ENCODE results near the gene RTN1.

The RTN1 gene

GRCh38 chr14:59870277-59871165 is at the start of gene RTN1:
Gene RTN1, minus strand, starts transcription at chr14:59870776. Its CDS starts 146 bp downstream, at chr14:59870630.
- Mint-ChIP-seq H3K4me3 (peak within 1 kb of the TSS; percentile 85), H3K27me3 (ENCODE audit: low read depth) (peaks cover 60% of the 10 kb centered on the region), H3K27ac (no peak within 1 kb of the TSS), H3K4me1 (ENCODE audit: low read depth) (peaks cover 5% of the 10 kb centered on the region), H3K9me3 (no peaks in the 10 kb centered on the region), H3K36me3 (ENCODE audit: low read depth) (no peaks in the 10 kb centered on the region)
- DNase-seq (ENCODE audit: low spot score), result peak; percentile 10

- Mint-ChIP-seq H3K4me3 (peak overlapping the region; percentile 28), H3K36me3 (ENCODE audit: low read depth) (no peaks in the 10 kb centered on the region), H3K9me3 (no peaks in the 10 kb centered on the region), H3K4me1 (ENCODE audit: low read depth) (peaks cover 4% of the 10 kb centered on the region), H3K27me3 (ENCODE audit: low read depth) (peaks cover 43% of the 10 kb centered on the region), H3K27ac (no peak overlapping the region)
- DNase-seq (ENCODE audit: low spot score), result no peak
Observed at GRCh38 chr14:59920378-59920683, 49.8 kb upstream of the RTN1 start.

- Mint-ChIP-seq H3K4me1 (ENCODE audit: low read depth) (peaks cover 4% of the 10 kb centered on the region), H3K27me3 (ENCODE audit: low read depth) (peaks cover 43% of the 10 kb centered on the region), H3K4me3 (peak within 1 kb of the TSS; percentile 41), H3K36me3 (ENCODE audit: low read depth) (no peaks in the 10 kb centered on the region), H3K27ac (no peak within 1 kb of the TSS), H3K9me3 (no peaks in the 10 kb centered on the region)
- no peak for DNase-seq (ENCODE audit: low spot score)
Observed at GRCh38 chr14:59919570-59920377, 49.2 kb upstream of the RTN1 start, which contains the start of gene LRRC9. Gene LRRC9, plus strand, starts transcription at chr14:59920144.

- Mint-ChIP-seq H3K27ac (no peak overlapping the region), H3K27me3 (ENCODE audit: low read depth) (peaks cover 43% of the 10 kb centered on the region), H3K4me1 (ENCODE audit: low read depth) (peaks cover 4% of the 10 kb centered on the region), H3K4me3 (peak overlapping the region; percentile 41), H3K36me3 (ENCODE audit: low read depth) (no peaks in the 10 kb centered on the region), H3K9me3 (no peaks in the 10 kb centered on the region)
- DNase-seq (ENCODE audit: low spot score), result no peak
Observed at GRCh38 chr14:59918824-59919569, 48.4 kb upstream of the RTN1 start.

- Mint-ChIP-seq H3K4me3 (no peak overlapping the region), H3K9me3 (no peaks in the 10 kb centered on the region), H3K27me3 (ENCODE audit: low read depth) (peaks cover 12% of the 10 kb centered on the region), H3K36me3 (ENCODE audit: low read depth) (no peaks in the 10 kb centered on the region), H3K27ac (no peak overlapping the region), H3K4me1 (ENCODE audit: low read depth) (no peaks in the 10 kb centered on the region)
- no peak for DNase-seq (ENCODE audit: low spot score)
Observed at GRCh38 chr14:59913187-59913586, 42.6 kb upstream of the RTN1 start.

- Mint-ChIP-seq H3K9me3 (no peaks in the 10 kb centered on the region), H3K27me3 (ENCODE audit: low read depth) (peaks cover 8% of the 10 kb centered on the region), H3K27ac (no peak overlapping the region), H3K4me1 (ENCODE audit: low read depth) (no peaks in the 10 kb centered on the region), H3K36me3 (ENCODE audit: low read depth) (no peaks in the 10 kb centered on the region), H3K4me3 (no peak overlapping the region)
- DNase-seq (ENCODE audit: low spot score), result no peak
Observed at GRCh38 chr14:59912443-59912842, 41.9 kb upstream of the RTN1 start.

GRCh38 chr14:59905188-59905587 is 34.6 kb upstream of the RTN1 start:
- H3K4me1 Mint-ChIP-seq (ENCODE audit: low read depth), result no peaks in the 10 kb centered on the region
- no peak overlapping the region for H3K4me3 Mint-ChIP-seq
- H3K27me3 Mint-ChIP-seq (ENCODE audit: low read depth), result no peaks in the 10 kb centered on the region
- no peak overlapping the region for H3K27ac Mint-ChIP-seq
- DNase-seq (ENCODE audit: low spot score), result no peak
- H3K9me3 Mint-ChIP-seq, result no peaks in the 10 kb centered on the region
- H3K36me3 Mint-ChIP-seq (ENCODE audit: low read depth), result no peaks in the 10 kb centered on the region

GRCh38 chr14:59904184-59904583 is 33.6 kb upstream of the RTN1 start:
- no peak for DNase-seq (ENCODE audit: low spot score)
- H3K36me3 Mint-ChIP-seq (ENCODE audit: low read depth), result no peaks in the 10 kb centered on the region
- H3K9me3 Mint-ChIP-seq, result no peaks in the 10 kb centered on the region
- no peaks in the 10 kb centered on the region for H3K4me1 Mint-ChIP-seq (ENCODE audit: low read depth)
- H3K4me3 Mint-ChIP-seq, result no peak overlapping the region
- H3K27me3 Mint-ChIP-seq (ENCODE audit: low read depth), result peaks cover 4% of the 10 kb centered on the region
- H3K27ac Mint-ChIP-seq, result no peak overlapping the region

GRCh38 chr14:59900556-59900955 is 30.0 kb upstream of the RTN1 start:
- peaks cover 10% of the 10 kb centered on the region for H3K27me3 Mint-ChIP-seq (ENCODE audit: low read depth)
- no peaks in the 10 kb centered on the region for H3K9me3 Mint-ChIP-seq

GRCh38 chr14:59897757-59898383 is 27.3 kb upstream of the RTN1 start:
- H3K4me3 Mint-ChIP-seq, result no peak overlapping the region
- H3K27ac Mint-ChIP-seq, result no peak overlapping the region
- DNase-seq (ENCODE audit: low spot score), result no peak
- H3K27me3 Mint-ChIP-seq (ENCODE audit: low read depth), result peaks cover 10% of the 10 kb centered on the region
- H3K36me3 Mint-ChIP-seq (ENCODE audit: low read depth), result no peaks in the 10 kb centered on the region
- H3K9me3 Mint-ChIP-seq, result no peaks in the 10 kb centered on the region
- H3K4me1 Mint-ChIP-seq (ENCODE audit: low read depth), result no peaks in the 10 kb centered on the region

More at GRCh38 chr14:59900556-59900955, 30.0 kb upstream of the RTN1 start:
- no peaks in the 10 kb centered on the region for H3K4me1 Mint-ChIP-seq (ENCODE audit: low read depth)
- no peak overlapping the region for H3K27ac Mint-ChIP-seq
- H3K4me3 Mint-ChIP-seq, result no peak overlapping the region
- no peaks in the 10 kb centered on the region for H3K36me3 Mint-ChIP-seq (ENCODE audit: low read depth)
- no peak for DNase-seq (ENCODE audit: low spot score)

GRCh38 chr14:59895721-59896120 is 25.1 kb upstream of the RTN1 start:
- Mint-ChIP-seq H3K4me1 (ENCODE audit: low read depth) (no peaks in the 10 kb centered on the region), H3K36me3 (ENCODE audit: low read depth) (no peaks in the 10 kb centered on the region), H3K27me3 (ENCODE audit: low read depth) (peaks cover 10% of the 10 kb centered on the region), H3K4me3 (no peak overlapping the region), H3K27ac (no peak overlapping the region), H3K9me3 (no peaks in the 10 kb centered on the region)
- no peak for DNase-seq (ENCODE audit: low spot score)

GRCh38 chr14:59890676-59891075 is 20.1 kb upstream of the RTN1 start:
- no peaks in the 10 kb centered on the region for H3K36me3 Mint-ChIP-seq (ENCODE audit: low read depth)
- no peak overlapping the region for H3K4me3 Mint-ChIP-seq
- DNase-seq (ENCODE audit: low spot score), result no peak
- H3K9me3 Mint-ChIP-seq, result no peaks in the 10 kb centered on the region
- H3K27ac Mint-ChIP-seq, result no peak overlapping the region
- H3K4me1 Mint-ChIP-seq (ENCODE audit: low read depth), result no peaks in the 10 kb centered on the region
- H3K27me3 Mint-ChIP-seq (ENCODE audit: low read depth), result peaks cover 19% of the 10 kb centered on the region

- DNase-seq (ENCODE audit: low spot score), result no peak
- no peak overlapping the region for H3K27ac Mint-ChIP-seq
- peaks cover 20% of the 10 kb centered on the region for H3K27me3 Mint-ChIP-seq (ENCODE audit: low read depth)
- H3K4me3 Mint-ChIP-seq, result no peak overlapping the region
- H3K36me3 Mint-ChIP-seq (ENCODE audit: low read depth), result no peaks in the 10 kb centered on the region
- no peaks in the 10 kb centered on the region for H3K9me3 Mint-ChIP-seq
- H3K4me1 Mint-ChIP-seq (ENCODE audit: low read depth), result no peaks in the 10 kb centered on the region
Observed at GRCh38 chr14:59882957-59883356, 12.4 kb upstream of the RTN1 start.

Measured in T-helper 2 cell treated with Interferon-gamma antibody and Interleukin-4, amounts not matched to agents 5 μg/mL and 100 μg/mL, for 36 hours (primary cell).